ENCODE results near the gene ZNF827. TPM values are rescaled to one million over a fixed set of nuclear protein-coding genes. Genes with fewer than 3 reads are reported as not detected.

ZNF827 gene
- total and polyA plus RNA-seq, 2 of the 8 experiments (the other 6 are each of a cell fraction or from before 2014, with no cell fraction given), result 25.3 to 26.2 TPM

DNA sequence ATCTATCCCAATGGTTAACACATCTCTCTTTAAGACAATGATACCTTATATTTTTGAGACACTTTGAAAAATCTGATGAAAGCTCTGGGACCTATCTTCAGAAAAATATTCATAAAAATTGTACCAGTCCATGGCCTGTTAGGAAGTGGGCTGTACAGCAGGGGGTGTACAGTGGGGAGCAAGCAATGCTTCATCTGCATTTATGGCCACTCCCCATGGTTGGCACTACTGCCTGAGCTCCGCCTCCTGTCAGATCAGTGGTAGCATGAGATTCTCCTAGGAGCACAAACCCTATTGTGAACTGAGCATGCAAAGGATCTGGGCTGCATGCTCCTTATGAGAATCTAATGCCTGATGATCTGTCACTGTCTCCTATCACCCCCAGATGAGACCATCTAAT, 216.1 kb downstream of the ZNF827 start:
- H2BK20ac ChIP-seq (ENCODE audit: low read length), result no peak overlapping the region
- H2AFZ ChIP-seq (ENCODE audit: low read length), result no peak overlapping the region
- H4K91ac ChIP-seq (replicated peaks; ENCODE audit: insufficient read length, low read length), result no peak overlapping the region
- FAIRE-seq (no peak), DNase-seq (ENCODE audit: low read depth in 1 of 2, low spot score in 2 of 2) (no peak)
- no peak overlapping the region for H3K27ac ChIP-seq (ENCODE audit: low read depth, low read length)
- H3K18ac ChIP-seq (ENCODE audit: extremely low read depth, low read length), result no peak overlapping the region
- no peaks in the 10 kb centered on the region for H3K79me2 ChIP-seq (ENCODE audit: control insufficient read depth in 1 of 2, insufficient read depth in 2 of 2, low read length in 2 of 2)
- H2BK15ac ChIP-seq (ENCODE audit: low read length), result no peak overlapping the region
- peaks cover 2 to 3% of the 10 kb centered on the region in 2 experiments; a peak in 2 of 4 replicates for H3K9me3 ChIP-seq (ENCODE audit: insufficient read depth in 2 of 2, low read depth in 1 of 2, low read length in 1 of 2)
- H4K8ac ChIP-seq (ENCODE audit: extremely low read depth, insufficient read depth, low read length), result no peak overlapping the region
- CTCF ChIA-PET (ENCODE audit: partially characterized antibody), result interaction anchor here (1.2 kb wide), 1 partner anchor 66 kb away, joined by 3 read pairs; no protein-coding TSS in a partner anchor
- H3K23me2 ChIP-seq (ENCODE audit: low read depth, low read length), result no peaks in the 10 kb centered on the region; the same call in 1 of the 2 replicates
- H3K14ac ChIP-seq (ENCODE audit: insufficient read length), result no peak overlapping the region
- no peak overlapping the region for H3K4me3 ChIP-seq (ENCODE audit: extremely low read depth in 1 of 4, insufficient read depth in 2 of 4, low read depth in 3 of 4, low read length in 4 of 4)
- no peak overlapping the region for H3K56ac ChIP-seq (replicated peaks; ENCODE audit: insufficient read length, low read depth, low read length)
- no peaks in the 10 kb centered on the region for H4K20me1 ChIP-seq (replicated peaks in 1 of 2; ENCODE audit: control insufficient read depth in 1 of 2, insufficient read depth in 2 of 2, low read length in 2 of 2)
- H3K79me1 ChIP-seq (ENCODE audit: low read depth, low read length), result no peaks in the 10 kb centered on the region
- 0 out of 7 replicates have a peak, but pooled peaks cover 0 to 3% (median 0%) of the 10 kb centered on the region in 4 experiments for H3K4me1 ChIP-seq (replicated peaks in 1 of 4; ENCODE audit: control insufficient read depth in 3 of 4, insufficient read depth in 4 of 4, low read length in 3 of 4)
- no peak overlapping the region for H4K5ac ChIP-seq (ENCODE audit: insufficient read length, low read depth, low read length)
- POLR2A ChIA-PET (ENCODE audit: partially characterized antibody), result interaction anchor here (1.6 kb wide), 1 partner anchor 10 kb away, joined by 5 read pairs; no protein-coding TSS in a partner anchor
- H3K23ac ChIP-seq (ENCODE audit: insufficient read length), result no peak overlapping the region
- H3K4ac ChIP-seq (replicated peaks; ENCODE audit: insufficient read length, low read depth, low read length), result no peak overlapping the region
- H2BK120ac ChIP-seq (replicated peaks; ENCODE audit: low read depth, low read length), result no peak overlapping the region
- H3K9ac ChIP-seq (replicated peaks in 1 of 4; ENCODE audit: extremely low read depth in 1 of 4, low read depth in 3 of 4, low read length in 3 of 4), result no peak overlapping the region
- no peak overlapping the region for H2AK5ac ChIP-seq (ENCODE audit: low read depth, low read length)
- no peaks in the 10 kb centered on the region for H3K27me3 ChIP-seq (replicated peaks in 1 of 4; ENCODE audit: control insufficient read depth in 3 of 4, extremely low read depth in 1 of 4, insufficient read depth in 3 of 4, low read length in 3 of 4)
- no peak overlapping the region for H2BK5ac ChIP-seq (ENCODE audit: low read depth, low read length)
- H3K4me2 ChIP-seq (ENCODE audit: insufficient read depth in 1 of 2, low read depth in 2 of 2, low read length in 2 of 2), result no peak overlapping the region
- WGBS, 2 experiments (ENCODE audit: extremely low coverage in 1 of 2, insufficient coverage in 1 of 2, insufficient read length in 1 of 2, insufficient replicate concordance in 2 of 2, low coverage in 1 of 2, low lambda C conversion rate in 2 of 2, missing lambda C conversion rate in 1 of 2), result 100% methylated on average over 1 of the region's 1 CpG; no CpG with 5 or more reads in 1 of the 2 experiments
- no peak overlapping the region for H2BK12ac ChIP-seq (ENCODE audit: low read depth, low read length)
- no peaks in the 10 kb centered on the region for H3K36me3 ChIP-seq (ENCODE audit: control insufficient read depth in 2 of 4, insufficient read depth in 4 of 4, low read length in 3 of 4)
- TF ChIP-seq SP4 (IDR thresholded peaks at IDR 0.05; ENCODE audit: low read length), result no peak

Measured in H1 (cell line).